ENCODE results near the gene TMPRSS13.

The TMPRSS13 gene

DNA sequence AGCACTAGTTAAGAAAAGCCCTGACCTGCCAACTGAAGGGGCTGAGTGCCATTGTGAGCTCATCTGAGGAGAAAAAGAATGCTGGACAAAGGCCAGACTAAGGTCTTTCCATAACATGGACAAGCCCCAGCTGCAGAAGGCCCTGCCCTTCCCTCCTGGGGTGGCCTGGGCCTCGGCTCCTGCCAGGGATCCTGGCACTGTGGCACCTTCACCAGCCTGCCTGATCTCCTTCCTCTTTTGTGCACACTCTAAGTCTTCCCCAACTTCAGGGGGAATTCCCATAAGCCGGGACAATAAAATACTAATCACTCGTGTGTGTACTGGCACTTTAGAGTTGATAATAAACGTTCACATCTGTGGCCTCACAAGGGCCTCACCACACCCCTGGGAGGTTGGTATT is 9.9 kb downstream of the TMPRSS13 start:
- TF ChIP-seq, protein P1, sequence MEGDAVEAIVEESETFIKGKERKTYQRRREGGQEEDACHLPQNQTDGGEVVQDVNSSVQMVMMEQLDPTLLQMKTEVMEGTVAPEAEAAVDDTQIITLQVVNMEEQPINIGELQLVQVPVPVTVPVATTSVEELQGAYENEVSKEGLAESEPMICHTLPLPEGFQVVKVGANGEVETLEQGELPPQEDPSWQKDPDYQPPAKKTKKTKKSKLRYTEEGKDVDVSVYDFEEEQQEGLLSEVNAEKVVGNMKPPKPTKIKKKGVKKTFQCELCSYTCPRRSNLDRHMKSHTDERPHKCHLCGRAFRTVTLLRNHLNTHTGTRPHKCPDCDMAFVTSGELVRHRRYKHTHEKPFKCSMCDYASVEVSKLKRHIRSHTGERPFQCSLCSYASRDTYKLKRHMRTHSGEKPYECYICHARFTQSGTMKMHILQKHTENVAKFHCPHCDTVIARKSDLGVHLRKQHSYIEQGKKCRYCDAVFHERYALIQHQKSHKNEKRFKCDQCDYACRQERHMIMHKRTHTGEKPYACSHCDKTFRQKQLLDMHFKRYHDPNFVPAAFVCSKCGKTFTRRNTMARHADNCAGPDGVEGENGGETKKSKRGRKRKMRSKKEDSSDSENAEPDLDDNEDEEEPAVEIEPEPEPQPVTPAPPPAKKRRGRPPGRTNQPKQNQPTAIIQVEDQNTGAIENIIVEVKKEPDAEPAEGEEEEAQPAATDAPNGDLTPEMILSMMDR (IDR thresholded peaks at IDR 0.05; ENCODE audit: low read depth, low read length, missing control alignments), result no peak
- no peak for DNase-seq (ENCODE audit: extremely low read depth, low read depth)

DNA sequence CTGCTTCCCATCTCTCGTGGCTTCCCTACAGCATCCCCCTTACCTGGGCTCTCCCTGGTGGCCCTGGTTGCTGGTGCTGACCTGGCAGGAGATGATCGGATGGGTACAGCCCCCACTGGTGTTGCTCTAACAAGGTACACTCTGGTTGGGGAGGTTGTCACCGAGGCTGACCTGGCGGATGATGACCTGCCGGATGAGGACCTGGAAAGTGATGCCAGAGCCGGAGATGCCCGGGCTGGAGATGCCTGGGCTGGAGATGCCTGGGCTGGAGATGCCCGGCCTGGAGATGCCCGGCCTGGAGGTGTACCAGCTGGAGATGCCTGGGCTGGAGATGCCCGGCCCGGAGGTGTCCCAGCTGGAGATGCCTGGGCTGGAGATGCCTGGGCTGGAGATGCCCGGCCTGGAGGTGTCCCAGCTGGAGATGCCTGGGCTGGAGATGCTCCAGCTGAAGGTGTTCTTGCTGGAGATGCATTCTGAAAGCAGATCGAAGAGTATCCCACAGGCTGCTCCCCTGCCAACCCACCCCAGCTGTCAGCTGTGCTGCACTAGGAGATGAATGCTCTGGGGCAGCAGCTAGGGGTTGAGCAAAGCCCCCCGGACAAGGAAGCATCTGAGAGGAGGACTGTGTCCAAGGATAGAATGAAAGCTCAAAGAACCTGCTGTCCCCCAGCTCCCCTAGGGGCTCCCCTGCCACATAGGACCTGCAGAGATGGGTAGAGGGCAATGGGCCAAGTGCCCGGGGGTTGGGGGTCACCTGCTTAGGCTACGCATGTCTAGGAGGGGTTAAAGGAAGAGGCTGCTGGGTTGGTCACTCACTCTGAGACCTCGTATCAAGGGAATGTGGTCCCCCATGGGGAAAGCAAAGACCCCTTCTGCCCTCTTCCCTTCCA is 10.6 kb downstream of the TMPRSS13 start:
- DNase-seq (ENCODE audit: extremely low read depth, low read depth), result no peak
- TF ChIP-seq, protein P1 (IDR thresholded peaks at IDR 0.05; ENCODE audit: low read depth, low read length, missing control alignments), result no peak
- H3K4me3 ChIP-seq (replicated peaks; ENCODE audit: low read depth, low read length), result no peak overlapping the region

More for the DNA sequence above, 9.9 kb downstream of the TMPRSS13 start:
- no peak overlapping the region for H3K4me3 ChIP-seq (replicated peaks; ENCODE audit: low read depth, low read length)

DNA sequence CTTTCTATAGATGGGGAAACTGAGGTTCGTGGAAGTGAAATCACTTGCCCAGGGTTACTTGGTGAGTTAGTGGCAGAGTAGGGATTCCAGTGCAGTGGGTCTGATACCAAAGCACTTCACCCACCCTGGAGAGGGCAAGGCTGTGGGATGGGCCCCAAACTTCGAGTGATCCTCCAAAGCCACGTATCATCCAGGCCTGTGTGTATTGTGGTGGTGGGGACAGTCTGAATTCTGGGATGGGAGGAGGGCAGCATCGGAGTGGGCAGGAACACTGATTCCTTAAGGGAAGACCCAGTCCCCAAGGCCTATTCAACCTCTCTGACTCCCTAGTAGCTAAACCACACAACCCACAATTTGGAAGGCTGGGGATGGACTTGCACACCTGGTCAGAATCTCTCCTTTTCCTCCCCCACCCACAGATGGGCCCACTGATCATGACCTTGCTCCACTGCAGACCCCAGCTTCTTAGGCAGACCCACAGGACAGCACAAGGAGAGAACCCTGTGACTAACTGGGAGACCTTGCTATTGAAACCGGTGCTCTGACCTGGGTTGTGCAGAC is 11.5 kb downstream of the TMPRSS13 start:
- DNase-seq (ENCODE audit: extremely low read depth, low read depth), result no peak
- TF ChIP-seq, protein P1 (IDR thresholded peaks at IDR 0.05; ENCODE audit: low read depth, low read length, missing control alignments), result no peak
- H3K4me3 ChIP-seq (replicated peaks; ENCODE audit: low read depth, low read length), result no peak overlapping the region

DNA sequence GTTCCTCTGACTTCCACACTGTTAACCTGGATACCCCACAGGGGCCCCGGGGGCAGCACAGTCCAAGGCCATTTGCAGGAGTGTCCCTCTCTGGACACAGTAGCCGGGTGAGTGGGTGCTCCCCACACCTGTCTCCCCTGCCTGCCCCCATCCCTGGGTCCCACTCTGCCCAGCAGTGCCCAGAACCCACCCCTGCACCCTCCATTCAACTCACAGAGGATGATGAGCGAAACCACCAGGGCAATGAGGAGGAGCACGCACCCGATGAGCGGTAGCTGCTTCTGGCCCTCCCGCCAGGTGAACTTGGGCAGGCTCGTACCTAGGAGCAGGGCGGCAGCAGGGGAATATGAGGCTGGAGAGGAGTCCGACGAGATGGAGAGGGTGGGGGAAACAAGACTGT is 12.2 kb downstream of the TMPRSS13 start:
- DNase-seq (ENCODE audit: extremely low read depth, low read depth), result no peak
- TF ChIP-seq, protein P1 (IDR thresholded peaks at IDR 0.05; ENCODE audit: low read depth, low read length, missing control alignments), result no peak
- no peak overlapping the region for H3K4me3 ChIP-seq (replicated peaks; ENCODE audit: low read depth, low read length)

DNA sequence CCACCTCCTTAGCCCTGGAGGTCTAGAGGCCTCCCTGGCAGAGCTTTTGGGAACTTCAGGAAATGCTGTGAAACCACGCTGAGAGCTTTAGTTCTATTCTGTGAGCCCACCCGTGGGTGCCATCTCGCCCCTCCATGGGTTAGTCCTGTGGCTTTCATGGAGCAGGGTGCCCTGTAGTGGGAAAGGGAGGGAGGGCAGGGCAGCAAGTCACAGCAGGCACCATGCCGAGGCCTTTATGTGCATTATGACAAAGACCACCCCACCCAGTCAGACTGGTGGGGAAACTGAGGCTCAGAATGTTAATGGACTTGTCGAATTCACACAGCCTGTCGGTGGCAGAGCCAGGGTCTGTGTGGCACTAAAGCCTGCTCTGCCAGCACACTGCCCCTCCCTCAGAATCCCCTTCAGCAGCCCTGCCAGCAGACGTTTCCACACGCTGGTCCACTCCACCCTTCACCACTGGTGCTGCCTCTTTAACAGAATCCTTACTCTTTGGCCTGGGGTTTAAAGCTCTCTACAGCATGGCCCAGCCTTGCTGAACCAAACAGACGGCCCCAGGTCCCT is 13.4 kb downstream of the TMPRSS13 start:
- DNase-seq (ENCODE audit: extremely low read depth, low read depth), result no peak
- no peak overlapping the region for H3K4me3 ChIP-seq (replicated peaks; ENCODE audit: low read depth, low read length)
- TF ChIP-seq, protein P1 (IDR thresholded peaks at IDR 0.05; ENCODE audit: low read depth, low read length, missing control alignments), result no peak

DNA sequence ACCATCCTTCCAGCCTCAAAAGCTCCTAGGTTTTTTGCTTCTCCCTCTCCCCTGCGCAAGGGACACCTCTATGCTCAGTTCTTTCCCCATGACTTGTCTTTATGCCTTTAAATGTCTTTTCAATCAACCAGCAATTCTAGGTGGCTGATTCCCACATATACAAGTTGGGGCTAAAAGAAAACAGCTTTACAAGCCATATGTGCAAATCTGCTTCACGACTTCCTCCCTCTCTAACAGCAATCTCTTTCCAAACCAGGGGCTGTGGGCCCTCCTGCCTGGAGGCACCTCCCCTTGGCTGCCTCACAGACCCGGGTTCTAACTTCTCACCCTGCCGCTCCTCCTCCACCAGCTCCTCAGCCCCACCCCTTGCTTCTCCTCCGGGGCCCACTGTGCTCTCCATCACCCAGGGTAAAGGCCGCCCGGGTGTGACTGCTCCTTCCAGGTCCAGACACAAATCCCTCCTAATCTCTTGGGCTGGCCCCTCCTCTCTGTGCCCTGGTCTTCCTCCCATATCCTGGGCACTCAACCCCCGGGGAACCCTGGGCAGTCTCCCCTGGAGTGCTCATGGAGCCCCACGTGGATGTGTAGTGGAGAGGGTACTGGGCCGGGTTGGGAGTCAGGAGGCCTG is 14.1 kb downstream of the TMPRSS13 start:
- TF ChIP-seq, protein P1 (IDR thresholded peaks at IDR 0.05; ENCODE audit: low read depth, low read length, missing control alignments), result no peak
- DNase-seq (ENCODE audit: extremely low read depth, low read depth), result no peak
- no peak overlapping the region for H3K4me3 ChIP-seq (replicated peaks; ENCODE audit: low read depth, low read length)
